Measurements from ENCODE around the gene NACC1. TPM values are rescaled to one million over a fixed set of nuclear protein-coding genes. Genes with fewer than 3 reads are reported as not detected.
A peak's percentile ranks its signal among the peaks of the same experiment; 100 is the strongest.

The NACC1 gene
- total and polyA plus RNA-seq, 2 experiments from 2014 or later = 12.4 to 260 TPM

DNA sequence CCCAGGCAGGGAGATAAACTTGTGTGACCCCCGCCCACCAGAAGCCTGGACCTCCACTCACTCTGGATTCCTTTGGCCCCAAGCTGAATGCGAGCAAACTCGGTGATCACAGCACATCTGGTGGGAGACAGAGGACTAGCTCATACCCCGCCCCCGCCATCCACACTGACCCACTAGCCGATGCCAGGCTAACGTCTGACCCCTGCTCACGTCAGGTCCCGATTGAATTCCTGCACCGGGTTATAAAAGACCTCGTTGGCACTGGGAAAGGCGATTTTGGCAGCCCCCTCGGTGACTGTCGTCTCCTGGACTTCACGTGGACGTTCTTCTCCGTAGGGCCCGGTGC, 2.2 kb upstream of the NACC1 start (continued):
- TF ChIP-seq, protein P1, sequence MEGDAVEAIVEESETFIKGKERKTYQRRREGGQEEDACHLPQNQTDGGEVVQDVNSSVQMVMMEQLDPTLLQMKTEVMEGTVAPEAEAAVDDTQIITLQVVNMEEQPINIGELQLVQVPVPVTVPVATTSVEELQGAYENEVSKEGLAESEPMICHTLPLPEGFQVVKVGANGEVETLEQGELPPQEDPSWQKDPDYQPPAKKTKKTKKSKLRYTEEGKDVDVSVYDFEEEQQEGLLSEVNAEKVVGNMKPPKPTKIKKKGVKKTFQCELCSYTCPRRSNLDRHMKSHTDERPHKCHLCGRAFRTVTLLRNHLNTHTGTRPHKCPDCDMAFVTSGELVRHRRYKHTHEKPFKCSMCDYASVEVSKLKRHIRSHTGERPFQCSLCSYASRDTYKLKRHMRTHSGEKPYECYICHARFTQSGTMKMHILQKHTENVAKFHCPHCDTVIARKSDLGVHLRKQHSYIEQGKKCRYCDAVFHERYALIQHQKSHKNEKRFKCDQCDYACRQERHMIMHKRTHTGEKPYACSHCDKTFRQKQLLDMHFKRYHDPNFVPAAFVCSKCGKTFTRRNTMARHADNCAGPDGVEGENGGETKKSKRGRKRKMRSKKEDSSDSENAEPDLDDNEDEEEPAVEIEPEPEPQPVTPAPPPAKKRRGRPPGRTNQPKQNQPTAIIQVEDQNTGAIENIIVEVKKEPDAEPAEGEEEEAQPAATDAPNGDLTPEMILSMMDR (conservative IDR thresholded peaks at IDR 0.05; ENCODE audit: low read depth in 2 of 2) = no peak
- TF ChIP-seq STAT1 (IDR thresholded peaks at IDR 0.05; ENCODE audit: unreplicated experiment) (no peak), EZH2 (IDR thresholded peaks at IDR 0.05; ENCODE audit: low read depth, unreplicated experiment) (no peak)
- TF ChIP-seq, protein P2, sequence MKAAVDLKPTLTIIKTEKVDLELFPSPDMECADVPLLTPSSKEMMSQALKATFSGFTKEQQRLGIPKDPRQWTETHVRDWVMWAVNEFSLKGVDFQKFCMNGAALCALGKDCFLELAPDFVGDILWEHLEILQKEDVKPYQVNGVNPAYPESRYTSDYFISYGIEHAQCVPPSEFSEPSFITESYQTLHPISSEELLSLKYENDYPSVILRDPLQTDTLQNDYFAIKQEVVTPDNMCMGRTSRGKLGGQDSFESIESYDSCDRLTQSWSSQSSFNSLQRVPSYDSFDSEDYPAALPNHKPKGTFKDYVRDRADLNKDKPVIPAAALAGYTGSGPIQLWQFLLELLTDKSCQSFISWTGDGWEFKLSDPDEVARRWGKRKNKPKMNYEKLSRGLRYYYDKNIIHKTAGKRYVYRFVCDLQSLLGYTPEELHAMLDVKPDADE (IDR thresholded peaks at IDR 0.05) = no peak

DNA sequence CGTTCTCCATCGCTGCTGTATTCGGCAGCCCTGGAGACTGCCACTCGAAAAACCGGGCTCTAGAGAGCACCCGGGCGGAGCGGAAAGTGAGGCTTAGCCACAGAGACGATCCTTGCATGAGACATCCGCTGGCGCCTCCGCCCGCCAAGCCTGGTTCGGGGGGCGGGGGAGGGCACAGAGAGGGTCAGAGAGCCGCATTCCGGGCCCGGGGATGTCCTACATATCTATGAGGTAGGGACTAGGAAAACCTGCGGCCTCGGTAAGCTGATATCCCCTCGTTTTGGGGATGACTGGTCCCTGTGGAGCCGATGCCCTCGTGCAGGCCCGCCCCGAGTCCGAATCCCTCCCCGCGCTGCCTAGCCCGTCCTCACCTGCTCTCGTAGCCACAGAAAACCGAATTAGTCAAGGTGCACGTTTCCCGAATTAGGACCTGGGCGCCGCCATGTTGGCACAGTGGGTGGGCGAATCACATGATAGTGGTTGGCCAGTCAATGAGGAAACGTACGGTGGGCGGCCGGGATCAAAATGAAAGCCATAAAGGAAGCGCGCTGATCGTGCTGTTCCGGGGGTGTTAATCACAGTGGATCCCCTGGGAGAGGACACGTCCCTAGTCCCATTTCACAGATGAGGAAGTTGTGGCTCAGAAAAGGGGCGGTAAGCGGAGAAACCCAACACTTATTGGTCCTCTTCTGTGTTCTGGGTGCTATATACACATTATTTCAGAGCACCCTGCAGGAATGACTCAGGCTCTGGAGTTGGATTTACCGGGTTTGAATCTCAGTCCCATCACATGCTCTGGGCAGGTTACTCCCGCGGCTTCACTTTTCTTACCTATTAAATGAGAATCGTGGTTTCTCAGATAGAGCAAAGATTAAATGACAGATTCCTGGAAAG, 1.5 kb upstream of the NACC1 start, which contains the start of gene TRMT1:
Gene TRMT1 (minus strand): TSS at position 459 of the 894 bp plus-strand sequence. CDS start 341 bp downstream, at position 118.
- Histone ChIP-seq H3K27me3 (ENCODE audit: insufficient read depth) (no peaks in the 10 kb centered on the region), H3K36me3 (ENCODE audit: insufficient read depth) (peaks cover 13% of the 10 kb centered on the region), H3K79me2 (replicated peaks; ENCODE audit: insufficient read depth) (peaks cover 62% of the 10 kb centered on the region), H3K4me2 (peak within 1 kb of the TSS; percentile 99), H4K20me1 (replicated peaks; ENCODE audit: insufficient read depth) (peaks cover 35% of the 10 kb centered on the region), H3K4me1 (ENCODE audit: insufficient read depth) (peaks cover 37% of the 10 kb centered on the region), H2AFZ (peak within 1 kb of the TSS; percentile 40), H3F3A (replicated peaks; ENCODE audit: low read depth) (peaks cover 9% of the 10 kb centered on the region), H3K9me2 (ENCODE audit: insufficient read depth) (no peaks in the 10 kb centered on the region), H3K4me3 (peak within 1 kb of the TSS; percentile 99), H3K27ac (ENCODE audit: low read depth) (peak within 1 kb of the TSS; percentile 98)
- DNase-seq (ENCODE audit: low spot score) = peak; percentile 98
- peaks cover 46% of the 10 kb centered on the region for H3K36me3 Mint-ChIP-seq (ENCODE audit: low read depth)
- H3K27ac Mint-ChIP-seq = peak within 1 kb of the TSS; percentile 99
- peaks cover 37% of the 10 kb centered on the region for H3K4me1 Mint-ChIP-seq
- H3K27me3 Mint-ChIP-seq (ENCODE audit: insufficient read depth, low read depth, poor library complexity) = peaks cover 33% of the 10 kb centered on the region
- TF ChIP-seq ZNF114 (CRISPR knock-in tag; IDR thresholded peaks at IDR 0.05) (no peak), NANOG (IDR thresholded peaks at IDR 0.05; ENCODE audit: borderline replicate concordance) (no peak), CREB1 (CRISPR knock-in tag; IDR thresholded peaks at IDR 0.05; ENCODE audit: low read depth) (peak; percentile 38; the same call in 1 of the 2 replicates), POLR2AphosphoS5 (IDR thresholded peaks at IDR 0.05; ENCODE audit: low read depth) (peak; percentile 75), ZNF462 (CRISPR knock-in tag; IDR thresholded peaks at IDR 0.05) (no peak)
- TF ChIP-seq, protein P1 (conservative IDR thresholded peaks at IDR 0.05; ENCODE audit: low read depth in 2 of 2) = no peak
- TF ChIP-seq, protein P2 (IDR thresholded peaks at IDR 0.05) = peak; percentile 86
- H3K9me3 Mint-ChIP-seq = peaks cover 3% of the 10 kb centered on the region; the same call in 2 of the 3 replicates
- H3K4me3 Mint-ChIP-seq = peak within 1 kb of the TSS; percentile 99
- peak; percentile 34 for ATAC-seq

Measured in GM23338 (cell line).